GM21390 (cell line): ENCODE measurements around the gene LSM14B.

Experiments
- ATAC-seq: cut with Tn5 transposase; IDR thresholded peaks from one replicate; pipeline ENCODE4 v1.9.1; 2021; ENCODE audit not compliant: unreplicated experiment

LSM14B gene

DNA sequence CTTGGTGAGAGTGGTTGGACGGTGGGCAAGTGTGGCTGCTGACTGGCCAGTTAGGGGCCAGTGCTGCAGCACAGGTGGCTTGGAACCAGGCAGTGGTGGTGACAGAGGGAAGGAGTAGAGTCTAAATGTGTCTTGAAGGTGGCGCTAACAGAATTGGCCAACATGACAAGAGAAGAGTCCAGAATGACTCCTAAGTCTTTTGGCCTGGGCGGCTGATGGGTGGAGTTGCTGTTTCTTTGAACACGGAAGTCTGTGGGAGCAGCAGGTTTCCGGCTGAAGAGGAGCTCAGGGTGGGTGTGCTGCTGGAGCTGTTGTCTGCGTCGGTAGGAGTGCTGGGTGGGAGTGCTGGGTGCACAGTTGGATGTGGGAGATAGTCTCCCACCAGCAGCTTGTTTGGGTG is 10.1 kb downstream of the LSM14B start:
- no peak for ATAC-seq

DNA sequence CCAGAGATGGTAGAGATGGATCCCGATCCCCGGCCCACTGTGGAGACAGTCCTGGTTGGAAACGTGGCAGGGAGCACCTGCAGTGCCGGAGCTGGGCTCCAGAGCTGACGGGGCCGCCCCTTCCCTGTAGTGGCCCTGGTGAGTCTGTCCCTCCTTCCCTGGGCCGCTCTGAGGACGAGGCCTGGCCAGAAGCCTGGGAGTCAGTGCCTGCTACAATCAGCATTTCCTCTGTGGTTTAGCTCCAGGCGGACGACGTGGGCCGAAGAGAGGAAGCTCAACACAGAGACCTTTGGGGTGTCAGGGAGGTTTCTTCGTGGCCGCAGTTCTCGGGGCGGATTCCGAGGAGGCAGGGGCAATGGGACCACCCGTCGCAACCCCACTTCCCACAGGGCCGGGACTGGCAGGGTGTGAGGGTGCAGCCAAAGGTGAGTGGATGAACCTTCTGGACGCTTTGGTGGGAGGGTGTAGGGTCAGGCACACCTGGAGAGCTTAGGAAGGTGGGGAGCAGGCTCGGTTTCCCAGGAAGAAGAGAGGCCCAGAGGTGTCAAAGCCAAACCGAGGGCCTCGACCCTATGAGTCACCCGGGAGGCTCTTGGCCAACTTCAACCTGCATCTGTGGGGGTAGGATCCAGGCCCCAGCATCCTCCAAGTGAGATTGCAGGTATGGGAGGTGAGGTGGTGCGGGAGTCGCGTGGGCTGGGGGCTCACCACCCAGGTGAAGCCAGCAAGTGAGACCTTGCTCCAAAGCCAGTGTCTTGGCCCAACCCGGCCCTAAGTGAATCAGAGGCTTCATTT is 11.0 kb downstream of the LSM14B start:
- no peak for ATAC-seq

DNA sequence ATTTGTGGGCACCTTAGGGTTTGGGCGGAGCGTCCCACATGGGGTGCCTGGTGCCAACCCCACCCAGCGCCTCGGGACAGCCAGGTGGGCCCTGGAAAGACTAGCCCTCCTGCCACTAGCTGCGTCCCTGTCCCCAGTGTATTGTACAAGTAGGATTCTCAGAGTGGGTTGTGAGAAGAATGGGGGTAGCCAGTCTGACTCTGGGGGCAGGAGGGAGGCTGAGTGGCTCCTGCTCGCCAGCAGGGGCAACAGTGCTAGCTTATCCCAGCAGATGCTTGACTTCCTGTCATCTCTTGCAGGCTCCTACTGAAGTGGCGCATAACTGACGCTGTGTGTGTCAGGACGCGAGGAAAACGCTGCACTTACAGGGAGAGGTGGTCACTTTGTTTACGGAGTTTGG is 11.6 kb downstream of the LSM14B start:
- no peak for ATAC-seq

DNA sequence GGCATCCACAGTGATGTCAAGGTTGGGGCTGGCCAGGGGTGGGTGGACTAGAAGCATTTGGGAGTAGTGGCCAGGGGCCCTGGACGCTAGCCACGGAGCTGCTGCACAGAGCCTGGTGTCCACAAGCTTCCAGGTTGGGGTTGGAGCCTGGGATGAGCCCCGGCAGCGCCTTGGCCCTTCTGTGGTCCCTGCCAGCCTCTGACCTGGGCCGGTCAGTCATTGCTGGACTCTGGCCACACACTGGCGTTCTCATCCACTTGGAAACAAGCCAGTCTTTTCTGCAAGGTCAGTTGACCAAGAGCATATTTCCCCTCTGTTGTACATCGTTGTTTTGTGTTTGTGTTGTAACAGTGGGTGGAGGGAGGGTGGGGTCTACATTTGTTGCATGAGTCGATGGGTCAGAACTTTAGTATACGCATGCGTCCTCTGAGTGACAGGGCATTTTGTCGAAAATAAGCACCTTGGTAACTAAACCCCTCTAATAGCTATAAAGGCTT is 12.5 kb downstream of the LSM14B start:
- no peak for ATAC-seq

DNA sequence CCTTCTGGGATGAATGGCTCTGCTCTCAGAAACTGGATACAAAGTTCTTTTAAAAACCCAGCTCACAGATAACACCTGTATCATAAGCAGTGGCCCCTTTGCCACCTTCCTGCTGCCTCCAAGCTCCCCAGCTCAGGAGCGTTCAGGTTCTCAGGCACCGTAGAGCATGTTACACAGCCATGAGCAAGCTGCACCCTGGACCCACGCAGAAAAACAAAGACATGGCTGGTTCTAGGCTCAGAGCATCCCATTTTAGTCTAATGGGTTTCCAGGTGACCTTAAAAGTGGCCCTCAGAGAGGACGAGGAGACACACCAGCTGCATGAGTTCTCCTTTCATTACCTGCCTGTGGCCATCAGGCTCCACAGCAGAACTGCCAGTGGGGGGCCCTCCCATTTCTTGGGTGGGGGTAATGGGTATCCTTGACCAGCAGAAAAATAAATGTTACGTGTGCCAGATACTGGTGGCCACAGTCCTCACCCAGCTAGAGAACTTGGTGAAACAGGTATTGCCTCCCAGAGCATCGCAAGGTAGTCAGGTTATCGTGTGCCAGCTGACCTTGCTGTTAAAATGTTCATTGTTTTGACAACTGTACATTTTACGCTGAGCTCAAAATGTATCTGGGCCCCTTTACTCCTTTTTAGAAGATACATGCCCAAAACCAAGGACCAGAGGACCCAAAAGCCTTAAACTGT is 13.4 kb downstream of the LSM14B start:
- no peak for ATAC-seq

DNA sequence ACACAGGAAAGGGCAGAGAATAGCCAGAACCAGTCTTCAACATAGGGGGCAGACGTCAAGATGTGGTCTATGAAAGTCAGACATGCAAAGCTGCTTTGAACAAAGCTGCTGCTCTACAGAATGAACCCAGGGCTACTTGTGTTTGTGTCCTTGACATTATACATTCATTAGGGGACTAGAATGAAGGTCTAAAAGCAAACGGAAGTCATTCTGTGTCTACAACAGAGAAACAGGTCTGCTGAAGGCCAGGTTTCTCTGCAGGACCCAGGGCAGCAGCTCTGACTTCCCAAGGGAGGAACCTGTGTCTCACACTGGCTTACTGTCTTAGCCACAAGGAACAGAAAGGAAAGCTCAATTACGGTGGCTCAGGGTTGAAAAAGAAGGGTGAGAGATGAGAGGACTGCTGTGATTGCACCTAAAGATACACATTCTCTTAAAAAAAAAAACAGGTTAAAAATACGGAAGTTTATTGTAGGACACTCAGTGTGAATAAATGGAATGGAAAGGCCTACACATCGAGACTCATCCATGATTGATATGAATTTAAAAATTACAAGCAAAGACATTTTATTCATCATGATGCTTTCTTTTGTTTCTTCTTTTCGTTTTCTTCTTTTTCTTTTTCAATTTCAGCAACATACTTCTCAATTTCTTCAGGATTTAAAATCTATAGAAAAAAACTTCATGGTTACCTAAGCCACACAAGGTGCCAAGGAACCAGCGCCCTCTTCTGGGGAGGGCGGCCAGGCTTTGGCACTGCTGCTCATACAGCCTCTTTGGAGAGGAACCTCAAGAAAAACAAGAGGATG is 14.2 kb downstream of the LSM14B start:
- no peak for ATAC-seq

DNA sequence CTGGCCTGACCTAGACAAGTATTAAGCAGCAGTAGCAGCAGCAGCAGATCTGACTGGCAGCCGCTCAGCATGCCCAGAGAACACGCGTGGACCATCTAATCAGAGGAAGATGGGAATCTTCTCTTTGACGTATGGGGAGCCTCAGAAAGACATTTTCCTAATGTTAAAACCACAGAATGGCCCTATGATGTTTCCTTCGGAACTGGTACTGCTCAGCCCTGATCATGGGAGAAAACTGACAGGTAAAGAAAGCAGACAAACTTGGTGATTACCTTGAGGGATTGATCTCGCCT is 14.8 kb downstream of the LSM14B start:
- ATAC-seq, result no peak

DNA sequence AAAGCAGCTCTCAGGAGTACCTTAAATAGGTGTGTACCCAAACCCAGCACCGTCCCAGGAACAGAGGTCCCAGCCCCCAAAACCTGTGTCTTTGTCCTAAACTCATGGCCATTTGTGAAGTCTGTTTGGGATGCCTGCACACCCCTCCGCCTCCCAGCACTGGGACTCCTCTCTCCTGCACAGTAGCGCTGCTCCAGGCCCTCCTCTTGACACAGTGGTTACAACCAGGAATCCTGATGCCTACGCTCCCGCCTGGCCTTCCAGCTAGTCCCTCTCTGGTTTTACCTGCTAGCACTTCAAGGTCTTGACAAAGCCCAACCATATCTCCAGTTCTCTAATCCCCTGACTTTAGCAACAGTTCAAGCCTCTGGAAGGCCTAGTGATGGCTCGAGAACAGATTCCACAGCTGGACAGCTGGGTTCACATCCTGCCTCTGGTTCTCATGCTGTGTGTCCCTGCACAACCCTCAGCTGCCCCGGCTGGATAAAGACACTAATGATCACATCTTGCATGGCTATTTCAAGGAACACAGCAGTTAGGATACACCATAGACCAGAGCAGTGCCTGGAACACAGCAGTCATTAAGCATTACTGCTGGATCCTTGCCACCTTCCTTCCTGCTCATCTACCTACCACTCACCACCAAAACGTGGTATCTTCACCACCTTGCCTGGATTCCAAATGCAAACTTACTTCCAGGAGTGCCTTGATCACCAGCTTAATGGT is 15.4 kb downstream of the LSM14B start:
- ATAC-seq, result no peak

DNA sequence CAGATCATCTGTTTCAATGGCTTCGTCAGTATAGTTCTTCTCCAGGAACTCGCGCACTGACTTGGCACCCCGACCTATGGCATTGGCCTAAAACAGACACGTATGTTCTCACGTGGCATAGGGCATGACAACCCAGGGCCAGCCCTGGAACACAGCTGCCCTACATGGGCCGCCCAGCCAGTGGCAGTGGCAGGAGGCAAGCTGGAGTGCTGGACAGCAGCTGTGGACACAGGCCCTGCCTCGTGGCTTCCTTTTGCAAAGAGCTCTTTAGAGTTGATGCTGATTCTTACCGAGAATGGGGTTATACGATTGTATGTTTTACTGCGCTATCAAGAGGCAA is 15.9 kb downstream of the LSM14B start:
- no peak for ATAC-seq

DNA sequence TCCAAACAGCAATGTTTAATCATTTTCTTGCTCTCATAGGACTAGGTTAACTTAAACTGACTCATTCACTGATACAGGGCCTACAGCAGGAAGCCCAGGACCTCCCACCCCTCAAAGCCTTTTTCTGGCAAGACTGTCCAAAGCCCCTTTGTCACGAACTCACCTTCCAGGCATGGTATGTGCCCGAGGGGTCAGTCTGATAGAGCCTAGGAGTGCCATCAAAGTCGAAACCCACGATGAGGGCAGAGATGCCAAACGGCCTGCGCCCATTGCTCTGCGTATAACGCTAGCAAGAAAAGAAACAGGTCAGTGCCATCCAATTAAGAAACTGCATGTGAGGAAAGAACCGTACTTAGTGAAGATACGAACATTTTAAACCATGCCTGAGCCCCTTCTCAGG is 16.6 kb downstream of the LSM14B start:
- no peak for ATAC-seq

DNA sequence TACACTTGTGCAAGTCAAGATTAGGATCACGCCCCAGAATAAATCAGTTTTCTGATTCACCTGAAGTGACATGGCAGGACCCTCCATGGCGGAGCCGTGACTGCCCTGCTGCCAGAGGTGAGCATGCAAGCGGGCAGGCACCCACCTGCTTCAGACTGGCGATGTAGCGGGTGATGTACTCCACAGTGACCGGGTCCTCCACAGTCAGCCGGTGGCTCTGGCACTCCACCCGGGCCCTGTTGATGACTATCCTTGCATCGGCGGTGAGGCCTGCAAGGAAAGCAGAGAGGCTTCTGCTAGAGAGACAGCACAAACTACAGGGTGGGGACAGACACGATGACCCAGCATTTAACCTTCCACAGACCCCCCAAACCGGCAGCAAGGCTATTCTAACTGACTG is 17.4 kb downstream of the LSM14B start:
- no peak for ATAC-seq

DNA sequence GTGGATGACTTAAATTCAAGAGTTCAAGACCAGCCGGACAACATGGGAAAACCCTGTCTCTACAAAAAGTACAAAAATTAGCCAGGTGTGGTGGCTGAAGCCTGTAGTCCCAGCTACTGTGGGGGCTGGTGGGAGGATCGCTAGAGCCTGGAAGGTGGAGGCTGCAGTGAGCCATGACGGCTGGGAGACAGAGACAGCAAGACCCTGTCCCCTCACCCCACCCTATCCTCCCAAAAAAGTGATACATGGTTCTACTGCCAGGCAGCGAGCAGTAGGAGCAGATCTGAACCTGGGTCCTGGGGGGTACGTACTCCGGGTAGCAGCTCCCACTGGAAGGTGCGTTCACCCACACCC is 18.7 kb downstream of the LSM14B start:
- no peak for ATAC-seq

DNA sequence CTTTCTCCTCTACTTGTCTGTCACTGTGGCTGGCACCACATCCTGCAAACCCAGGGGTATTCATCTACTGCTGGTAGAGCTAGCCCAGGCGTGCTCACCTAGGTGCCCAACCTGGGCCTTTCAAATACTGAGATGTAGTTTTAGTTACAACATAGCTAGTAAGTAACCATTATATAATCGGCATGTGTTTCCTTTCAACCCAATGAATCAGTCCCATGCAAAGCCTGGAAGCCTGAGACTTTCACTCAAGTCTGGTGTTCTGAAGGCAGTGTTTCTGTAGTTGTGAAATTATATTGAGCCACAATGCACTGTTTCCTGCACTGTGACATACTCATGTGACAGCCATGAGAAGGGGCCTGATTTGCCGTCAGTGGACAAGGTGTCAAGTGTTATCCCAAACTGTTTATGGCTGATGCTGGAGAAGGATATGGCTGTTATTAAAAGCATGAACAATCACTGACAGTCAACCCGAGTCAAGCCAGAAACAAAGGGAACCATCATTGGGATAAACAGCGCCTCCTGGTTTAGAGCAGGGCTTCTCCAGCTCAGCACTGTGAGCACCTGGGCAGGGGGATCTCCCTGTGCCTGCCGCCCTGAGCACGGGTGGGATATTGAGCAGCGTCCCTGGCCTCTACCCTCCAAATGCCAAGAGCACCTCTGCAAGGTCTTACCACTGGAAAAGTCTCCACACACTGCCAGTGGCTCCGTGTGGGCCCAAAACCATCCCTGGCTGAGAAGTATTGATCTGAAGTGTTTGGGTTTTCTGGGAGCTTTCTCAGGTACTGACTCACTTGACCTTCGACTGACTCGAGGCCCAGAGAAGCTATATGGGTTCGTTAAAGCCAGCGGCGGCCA is 19.3 kb downstream of the LSM14B start:
- no peak for ATAC-seq

DNA sequence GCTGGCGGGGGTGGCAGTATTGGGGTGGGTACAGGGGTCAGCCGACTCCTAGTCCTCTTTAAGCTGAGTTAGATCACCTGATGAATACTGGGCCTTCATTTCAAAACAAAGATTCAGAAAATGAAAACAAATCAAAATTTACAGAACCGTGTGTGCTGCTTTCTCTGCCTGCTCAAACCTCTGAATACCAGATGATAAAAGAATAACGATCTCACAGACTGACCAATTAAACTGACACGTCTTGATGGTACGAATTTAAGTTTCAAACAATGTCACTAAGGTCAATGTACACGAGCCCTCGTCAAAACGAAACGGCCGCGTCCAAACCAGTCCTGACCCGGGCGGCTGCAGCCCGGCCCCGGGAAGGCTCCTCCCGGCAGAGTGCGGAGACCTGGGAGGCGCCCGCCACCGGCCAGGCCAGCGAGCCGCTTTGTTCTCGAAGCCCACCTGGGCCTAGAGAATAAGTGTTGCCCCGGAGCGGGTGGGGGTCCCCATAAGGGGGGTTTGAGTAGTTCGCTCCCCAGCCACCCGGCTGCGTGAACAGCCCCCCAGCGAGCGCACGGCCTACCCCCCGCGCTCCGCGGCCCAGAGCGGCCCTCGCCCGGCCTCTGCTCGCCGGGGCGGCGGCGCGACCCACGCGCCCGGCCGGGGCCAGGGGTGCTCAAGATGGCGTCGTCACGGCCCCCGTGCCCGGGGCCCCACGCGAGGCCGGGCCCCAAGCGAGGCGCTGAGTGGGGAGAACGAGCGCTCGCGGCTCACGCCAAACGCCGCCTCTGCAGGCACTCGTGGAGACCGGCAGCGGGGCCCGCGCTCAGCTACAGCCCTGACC is 20.2 kb downstream of the LSM14B start:
- peak; percentile 9 for ATAC-seq

DNA sequence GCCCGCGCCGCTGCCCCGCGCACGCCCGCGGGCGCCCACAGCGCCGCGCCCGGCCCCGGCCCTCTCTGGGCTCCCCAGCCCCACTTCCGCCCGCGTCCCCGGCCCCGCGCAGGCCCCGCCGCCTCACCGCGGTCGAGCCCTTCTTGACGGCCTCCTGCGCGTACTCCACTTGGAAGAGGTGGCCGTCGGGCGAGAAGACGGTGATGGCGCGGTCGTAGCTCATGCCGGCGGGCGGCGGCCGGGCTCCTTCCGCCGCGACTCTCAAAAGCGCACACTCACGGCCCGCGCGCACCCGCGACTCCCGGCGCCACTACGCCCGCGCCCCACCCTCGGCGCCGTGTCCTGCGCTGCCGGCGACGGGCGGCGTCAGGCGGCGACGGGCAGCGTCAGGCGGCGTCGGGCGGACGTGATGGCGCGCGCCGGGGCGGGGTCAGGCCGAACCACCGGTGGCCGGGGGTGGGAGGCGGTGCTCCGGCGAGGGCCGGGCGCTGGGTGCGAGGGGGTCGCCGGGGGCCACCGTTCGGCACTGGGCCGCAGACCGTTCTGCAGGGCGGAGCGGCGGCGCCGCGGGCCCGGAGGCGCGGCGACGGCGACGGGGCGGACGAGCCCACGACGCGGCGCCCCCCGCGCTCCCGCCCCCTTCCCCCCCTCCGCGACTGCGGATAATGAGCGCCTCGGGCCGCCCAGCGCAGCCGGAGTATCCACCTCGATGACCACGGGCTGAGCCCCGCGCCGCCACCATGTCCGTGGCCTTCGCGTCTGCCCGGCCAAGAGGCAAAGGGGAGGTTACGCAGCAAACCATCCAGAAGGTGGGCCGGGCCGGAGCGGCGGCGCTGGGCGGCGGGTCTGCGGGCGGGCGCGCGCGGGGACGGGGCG is 21.0 kb downstream of the LSM14B start, which contains the start of the genes PSMA7 and SS18L1:
PSMA7 (minus strand) TSS at position 314 of the 876 bp plus-strand sequence; CDS start at position 223, 91 bp downstream.
SS18L1 (plus strand) TSS at position 689 of the 876 bp plus-strand sequence; CDS start at position 741, 52 bp downstream.
- ATAC-seq, result peak; percentile 71

DNA sequence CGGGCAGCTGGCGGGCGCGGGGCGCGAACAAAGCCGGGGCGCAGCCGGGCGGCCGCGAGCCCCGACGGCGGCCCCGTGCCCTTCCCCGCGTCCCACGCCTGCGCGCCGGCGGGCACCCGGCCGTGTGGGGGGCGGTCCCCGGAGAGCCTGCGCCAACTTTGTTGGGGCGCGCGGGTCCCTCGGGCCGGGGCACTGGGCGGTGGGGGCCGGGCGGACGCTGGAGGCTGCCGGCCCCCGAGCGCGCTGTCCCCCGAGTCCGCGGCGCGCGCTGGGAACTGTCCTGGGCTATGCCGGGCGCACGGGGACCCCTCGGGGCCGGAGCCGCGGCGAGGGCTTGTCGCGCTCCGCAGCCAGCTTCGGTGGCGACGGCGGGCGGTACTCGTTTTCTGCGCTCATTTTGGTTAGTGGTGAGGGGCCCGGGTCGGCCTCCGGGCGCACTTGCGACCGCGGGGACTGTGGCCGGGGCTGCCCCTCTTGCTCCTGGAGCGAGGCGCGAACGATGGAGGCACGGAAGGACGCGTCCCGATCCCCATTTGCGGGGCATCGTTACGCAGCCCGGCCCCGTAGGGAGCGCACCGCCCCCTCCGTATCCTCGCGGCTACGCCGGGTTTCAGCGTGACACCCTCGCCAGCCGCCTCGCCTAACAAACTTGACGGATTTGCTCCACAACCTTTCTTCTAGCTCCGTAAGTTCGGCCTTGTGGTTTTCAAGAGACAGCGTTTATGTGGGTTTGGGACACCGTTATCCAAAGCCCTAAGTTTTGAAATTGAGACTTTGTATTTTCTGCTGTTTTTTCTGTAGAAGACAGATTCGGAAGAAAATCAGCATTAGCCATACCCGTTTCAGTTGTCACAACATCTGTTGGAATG is 21.9 kb downstream of the LSM14B start:
- peak; percentile 25 for ATAC-seq

DNA sequence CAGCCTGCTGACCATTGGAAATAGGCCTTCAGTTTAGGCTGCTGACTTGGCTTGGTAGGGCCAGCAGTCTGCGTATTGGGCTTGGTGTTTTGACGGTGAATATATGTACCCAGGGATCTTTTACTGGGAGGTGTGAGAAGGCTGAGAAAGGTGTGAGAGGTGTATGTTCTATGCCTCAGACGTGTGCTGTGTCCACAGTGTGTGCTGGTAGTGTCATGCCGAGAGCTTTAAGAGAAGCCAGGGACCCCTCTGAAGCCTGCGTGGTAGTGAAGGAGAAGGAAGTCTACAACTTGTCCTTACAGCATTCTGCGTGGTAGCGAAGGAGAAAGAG is 23.4 kb downstream of the LSM14B start:
- no peak for ATAC-seq
